H9 (cell line): Measurements from ENCODE around the gene PNPLA8. TPM values are rescaled to one million over a fixed set of nuclear protein-coding genes. Genes with fewer than 3 reads are reported as not detected.

Source experiments
- DNase-seq: peaks from one replicate; pipeline ENCODE4 v3.0.0-alpha.2; 2017
- H2AFZ ChIP-seq: one replicate; pipeline ENCODE4 v1.6.1; 2013; ENCODE audit warnings: mild to moderate bottlenecking, low read length, control low read depth, moderate library complexity
- H2AK5ac ChIP-seq: 2 replicates; pipeline ENCODE4 v1.6.1; 2013; ENCODE audit warnings: low read length, control low read depth, mixed read lengths; ENCODE audit not compliant: insufficient read length
- H2BK120ac ChIP-seq: one replicate; pipeline ENCODE4 v1.6.1; 2013; ENCODE audit warnings: low read depth, mild to moderate bottlenecking, low read length, control low read depth, inconsistent platforms; ENCODE audit not compliant: poor library complexity, severe bottlenecking
- H2BK12ac ChIP-seq: 2 replicates; pipeline ENCODE4 v1.6.1; 2013; ENCODE audit warnings: low read length, control low read depth, mixed read lengths, low read depth; ENCODE audit not compliant: insufficient read length
- H2BK15ac ChIP-seq: 2 replicates; pipeline ENCODE4 v1.6.1; 2013; ENCODE audit warnings: low read depth, low read length, control low read depth
- H2BK20ac ChIP-seq: one replicate; pipeline ENCODE4 v1.6.1; 2013; ENCODE audit warnings: low read depth, mild to moderate bottlenecking, low read length, control low read depth, inconsistent platforms; ENCODE audit not compliant: poor library complexity, severe bottlenecking
- H2BK5ac ChIP-seq: 2 replicates; pipeline ENCODE4 v1.6.1; 2013; ENCODE audit warnings: low read length, control low read depth, mixed read lengths; ENCODE audit not compliant: insufficient read length
- H3K14ac ChIP-seq: 2 replicates; pipeline ENCODE4 v1.6.1; 2013; ENCODE audit warnings: low read length, control low read depth; ENCODE audit not compliant: insufficient read depth
- H3K18ac ChIP-seq: 2 replicates; pipeline ENCODE4 v1.6.1; 2013; ENCODE audit warnings: low read depth, mild to moderate bottlenecking, mixed read lengths, low read length, control low read depth; ENCODE audit not compliant: insufficient read length
- H3K23ac ChIP-seq: 2 replicates; pipeline ENCODE4 v1.6.1; 2013; ENCODE audit warnings: low read length, control low read depth, mixed read lengths, low read depth; ENCODE audit not compliant: insufficient read length
- H3K23me2 ChIP-seq: 2 replicates; pipeline ENCODE4 v1.6.1; 2013; ENCODE audit warnings: low read depth, mild to moderate bottlenecking, mixed read lengths, low read length, control low read depth; ENCODE audit not compliant: insufficient read length, poor library complexity, severe bottlenecking
- H3K27ac ChIP-seq: 2 replicates; pipeline ENCODE4 v1.5.1; 2013; ENCODE audit warnings: low read length, control low read depth, mixed read lengths, low read depth; ENCODE audit not compliant: insufficient read length
- H3K27me3 ChIP-seq: 2 replicates; pipeline ENCODE4 v1.6.1; 2013; ENCODE audit warnings: low read length, control low read depth, inconsistent platforms; ENCODE audit not compliant: insufficient read depth
- H3K4ac ChIP-seq: 2 replicates; pipeline ENCODE4 v1.6.1; 2013; ENCODE audit warnings: low read depth, mild to moderate bottlenecking, control low read depth, inconsistent platforms, low read length, moderate library complexity
- H3K4me1 ChIP-seq: 2 replicates; pipeline ENCODE4 v1.6.1; 2013; ENCODE audit warnings: low read length, control low read depth, inconsistent platforms; ENCODE audit not compliant: insufficient read depth
- H3K4me2 ChIP-seq: 2 replicates; pipeline ENCODE4 v1.6.1; 2013; ENCODE audit warnings: low read length, control low read depth, mixed read lengths; ENCODE audit not compliant: insufficient read length, insufficient read depth
- H3K56ac ChIP-seq: 2 replicates; pipeline ENCODE4 v1.6.1; 2013; ENCODE audit warnings: low read depth, mild to moderate bottlenecking, mixed read lengths, low read length, control low read depth; ENCODE audit not compliant: insufficient read length
- H3K79me1 ChIP-seq: 2 replicates; pipeline ENCODE4 v1.6.1; 2013; ENCODE audit warnings: low read depth, mild to moderate bottlenecking, moderate library complexity, low read length, control low read depth, inconsistent platforms; ENCODE audit not compliant: insufficient read depth, poor library complexity, severe bottlenecking
- H3K79me2 ChIP-seq: 2 replicates; pipeline ENCODE4 v1.6.1; 2013; ENCODE audit warnings: low read length, control low read depth, inconsistent platforms; ENCODE audit not compliant: insufficient read depth
- H3K9ac ChIP-seq: 2 replicates; pipeline ENCODE4 v1.6.1; 2013; ENCODE audit warnings: low read length, control low read depth, mixed read lengths; ENCODE audit not compliant: insufficient read length; ENCODE audit errors: extremely low read depth
- H3K9me3 ChIP-seq: one replicate; pipeline ENCODE4 v1.6.1; 2013; ENCODE audit warnings: low read depth, low read length, inconsistent platforms; ENCODE audit not compliant: control insufficient read depth
- H3T11ph ChIP-seq: one replicate; pipeline ENCODE4 v1.6.1; 2013; ENCODE audit warnings: mild to moderate bottlenecking, low read length, control low read depth, inconsistent platforms
- H4K20me1 ChIP-seq: one replicate; pipeline ENCODE4 v1.6.1; 2013; ENCODE audit not compliant: control insufficient read depth, insufficient read length, insufficient read depth
- H4K5ac ChIP-seq: 2 replicates; pipeline ENCODE4 v1.6.1; 2013; ENCODE audit warnings: low read depth, mild to moderate bottlenecking, mixed read lengths, low read length, control low read depth; ENCODE audit not compliant: insufficient read length
- H4K8ac ChIP-seq: replicated peaks from 2 replicates; pipeline ENCODE4 v1.6.1; 2013; ENCODE audit warnings: low read length, control low read depth, mixed read lengths, low read depth; ENCODE audit not compliant: insufficient read length
- H4K91ac ChIP-seq: 2 replicates; pipeline ENCODE4 v1.6.1; 2013; ENCODE audit warnings: low read depth, mild to moderate bottlenecking, moderate library complexity, mixed read lengths, low read length, control low read depth; ENCODE audit not compliant: insufficient read length
- H3K27ac Mint-ChIP-seq, 3 experiments: 2 replicates in 2 of 3; 3 replicates in 1 of 3; pipeline ENCODE4 v1.8.0; 2020 to 2021; ENCODE audit warnings: mixed read lengths in 3 of 3, mild to moderate bottlenecking in 1 of 3, moderate library complexity in 1 of 3
- H3K27me3 Mint-ChIP-seq: 2 replicates; pipeline ENCODE4 v1.8.0; 2021; ENCODE audit warnings: low read depth, mild to moderate bottlenecking, moderate library complexity, mixed read lengths
- H3K36me3 Mint-ChIP-seq, 3 experiments: 2 replicates in 2 of 3; 3 replicates in 1 of 3; pipeline ENCODE4 v1.8.0; 2020 to 2021; ENCODE audit warnings: low read depth in 3 of 3, mixed read lengths in 3 of 3; ENCODE audit not compliant: insufficient read depth in 1 of 3
- H3K4me1 Mint-ChIP-seq, 2 experiments: 2 replicates each; pipeline ENCODE4 v1.8.0; 2020; ENCODE audit warnings: mixed read lengths in 2 of 2
- H3K4me3 Mint-ChIP-seq, 2 experiments: 2 replicates in 1 of 2; 3 replicates in 1 of 2; pipeline ENCODE4 v1.8.0; 2020 to 2021; ENCODE audit warnings: mild to moderate bottlenecking in 2 of 2, mixed read lengths in 2 of 2, moderate library complexity in 1 of 2
- H3K9me3 Mint-ChIP-seq, 2 experiments: 2 replicates in 1 of 2; 3 replicates in 1 of 2; pipeline ENCODE4 v1.8.0; 2020; ENCODE audit warnings: mild to moderate bottlenecking in 2 of 2, mixed read lengths in 2 of 2, moderate library complexity in 1 of 2
- CTCF ChIP-seq: fragments of 200-600 bp; sonication (generic); conservative IDR thresholded peaks from 3 replicates; pipeline ENCODE4 v1.8.0; 2021; ENCODE audit warnings: antibody characterized with exemption, mild to moderate bottlenecking
- WGBS: extraction: QIAGEN DNeasy Blood & Tissue Kit; methylation state at CpG from one replicate; pipeline ENCODE4 v1.1.7; 2013; ENCODE audit warnings: missing lambda C conversion rate, low lambda C conversion rate, mixed read lengths; ENCODE audit not compliant: insufficient read length; ENCODE audit errors: extremely low coverage; 5-methylcytosine and 5-hydroxymethylcytosine counted together
- total RNA-seq: library from RNA; stranded (reverse); gene quantifications from 2 replicates; pipeline ENCODE4 v1.2.1, GENCODE V29; 2021

Gene PNPLA8
- total RNA-seq, 1 experiment from 2014 or later = 11.7 TPM

- Histone ChIP-seq H4K91ac (peak within 1 kb of the TSS; percentile 43), H2BK20ac (no peak within 1 kb of the TSS), H3K9ac (peak within 1 kb of the TSS; percentile 88), H2BK15ac (no peak within 1 kb of the TSS), H4K20me1 (no peaks in the 10 kb centered on the region), H3K4me1 (no peaks in the 10 kb centered on the region), H2AFZ (peak within 1 kb of the TSS; percentile 11), H3K4ac (no peak within 1 kb of the TSS; the same call in 1 of the 2 replicates), H3T11ph (no peak within 1 kb of the TSS), H2BK120ac (no peak within 1 kb of the TSS), H2AK5ac (no peak within 1 kb of the TSS), H2BK5ac (peak within 1 kb of the TSS; percentile 21), H3K14ac (peak within 1 kb of the TSS; percentile 98), H3K4me2 (peak within 1 kb of the TSS; percentile 96), H3K23ac (no peak within 1 kb of the TSS), H3K79me1 (peaks cover 3% of the 10 kb centered on the region), H3K56ac (no peak within 1 kb of the TSS), H2BK12ac (peak within 1 kb of the TSS; percentile 55), H3K23me2 (peaks cover 14% of the 10 kb centered on the region), H3K79me2 (peaks cover 5% of the 10 kb centered on the region; the same call in 1 of the 2 replicates), H3K18ac (peak within 1 kb of the TSS; percentile 77), H4K5ac (peak within 1 kb of the TSS; percentile 49), H3K27ac (peak within 1 kb of the TSS; percentile 40), H3K9me3 (no peaks in the 10 kb centered on the region), H4K8ac (no peak within 1 kb of the TSS), H3K27me3 (no peaks in the 10 kb centered on the region)
- TF ChIP-seq CTCF = no peak
- Mint-ChIP-seq H3K27me3 (no peaks in the 10 kb centered on the region; the same call in 1 of the 2 replicates), H3K36me3 (peaks cover 17 to 36% (median 34%) of the 10 kb centered on the region in 3 experiments; a peak in 6 of 7 replicates), H3K4me3 (peak within 1 kb of the TSS; percentile 94 to 97), H3K4me1 (peaks cover 25 to 26% of the 10 kb centered on the region in 2 experiments), H3K9me3 (peaks cover 0 to 2% of the 10 kb centered on the region in 2 experiments; a peak in 2 of 5 replicates), H3K27ac (peak within 1 kb of the TSS; percentile 98 to 100 (median 98))
- no CpG with 5 or more reads among the region's 65 CpGs for WGBS
- DNase-seq = peak; percentile 99
These were observed 43.6 kb upstream of the PNPLA8 start, which contains the start of the genes DNAJB9 and THAP5 for GRCh38 chr7:108569381-108570145. Gene DNAJB9 (plus strand): TSS chr7:108569874. CDS start chr7:108571727, 1,853 bp downstream. Gene THAP5 (minus strand): TSS chr7:108569706. CDS start chr7:108569569, 137 bp downstream.
